SK-N-MC (cell line): ENCODE measurements around the gene SF3A2.
"Not testable (repeated sequence)": the region's sequence is repeated elsewhere in the genome, so short reads cannot be mapped to it uniquely, and the experiment has no call there.

Experiments used
- DNase-seq: peaks from one replicate; pipeline ENCODE4 v3.0.0-alpha.2; 2011; ENCODE audit warnings: low read depth, low spot score
- H3K27ac ChIP-seq: fragments of 200-600 bp; sonication (generic); 2 replicates; pipeline ENCODE4 v1.5.1; 2016; ENCODE audit warnings: mixed run types
- H3K36me3 ChIP-seq: fragments of 200-600 bp; sonication (generic); 2 replicates; pipeline ENCODE4 v1.6.1; 2017; ENCODE audit warnings: antibody characterized with exemption, low read length, mixed read lengths; ENCODE audit not compliant: insufficient read depth
- H3K4me3 ChIP-seq: fragments of 200-600 bp; sonication (generic); 2 replicates; pipeline ENCODE4 v1.5.1; 2016
- H3K9ac ChIP-seq: fragments of 200-600 bp; sonication (generic); 2 replicates; pipeline ENCODE4 v1.8.0; 2017; ENCODE audit warnings: mixed run types, mixed read lengths; ENCODE audit not compliant: insufficient read length
- H3K9me3 ChIP-seq: fragments of 200-600 bp; sonication (generic); 2 replicates; pipeline ENCODE4 v1.6.1; 2017; ENCODE audit warnings: low read depth, mild to moderate bottlenecking, antibody characterized with exemption, low read length, moderate library complexity, mixed read lengths
- EZH2 ChIP-seq: fragments of 200-600 bp; sonication (generic); IDR thresholded peaks from one replicate; pipeline ENCODE4 v1.6.1; 2017; ENCODE audit warnings: antibody characterized with exemption
- FOXP2 ChIP-seq: optimal IDR thresholded peaks from 2 replicates; pipeline ENCODE3; 2011; ENCODE audit warnings: mild to moderate bottlenecking, moderate library complexity; ENCODE audit not compliant: insufficient read depth; ENCODE audit errors: extremely low read length, control extremely low read depth
- POLR2AphosphoS5 ChIP-seq: IDR thresholded peaks from 2 replicates; pipeline ENCODE4 v1.6.1; 2012; ENCODE audit warnings: mild to moderate bottlenecking, low read depth, low read length, borderline replicate concordance

The SF3A2 gene

GRCh38 chr19:2193807-2194206 lies 42.8 kb upstream of the SF3A2 start:
- no peaks in the 10 kb centered on the region for H3K9me3 ChIP-seq
- TF ChIP-seq FOXP2 (no peak), EZH2 (no peak), POLR2AphosphoS5 (no peak)
- H3K4me3 ChIP-seq = no peak overlapping the region
- no peak for DNase-seq
- H3K27ac ChIP-seq = no peak overlapping the region
- H3K9ac ChIP-seq = no peak overlapping the region
- H3K36me3 ChIP-seq = peaks cover 45% of the 10 kb centered on the region; the same call in 1 of the 2 replicates

GRCh38 chr19:2194513-2195078 lies 42.0 kb upstream of the SF3A2 start:
- DNase-seq = no peak
- H3K4me3 ChIP-seq = no peak overlapping the region
- TF ChIP-seq FOXP2 (no peak), EZH2 (no peak)
- no peaks in the 10 kb centered on the region for H3K9me3 ChIP-seq
- H3K9ac ChIP-seq = no peak overlapping the region
- H3K36me3 ChIP-seq = peaks cover 37% of the 10 kb centered on the region; the same call in 1 of the 2 replicates
- no peak overlapping the region for H3K27ac ChIP-seq

GRCh38 chr19:2195361-2195760 lies 41.3 kb upstream of the SF3A2 start:
- Histone ChIP-seq H3K9ac (no peak overlapping the region), H3K36me3 (peaks cover 35% of the 10 kb centered on the region; the same call in 1 of the 2 replicates), H3K9me3 (no peaks in the 10 kb centered on the region), H3K27ac (no peak overlapping the region), H3K4me3 (no peak overlapping the region)
- no peak for DNase-seq
- TF ChIP-seq FOXP2 (no peak), POLR2AphosphoS5 (no peak), EZH2 (no peak)

GRCh38 chr19:2195914-2196313 lies 40.7 kb upstream of the SF3A2 start:
- H3K9me3 ChIP-seq = no peaks in the 10 kb centered on the region
- H3K4me3 ChIP-seq = no peak overlapping the region
- H3K36me3 ChIP-seq = peaks cover 30% of the 10 kb centered on the region; the same call in 1 of the 2 replicates
- H3K27ac ChIP-seq = no peak overlapping the region
- no peak for DNase-seq
- H3K9ac ChIP-seq = no peak overlapping the region
- TF ChIP-seq FOXP2 = no peak
- no peak for TF ChIP-seq POLR2AphosphoS5
- no peak for TF ChIP-seq EZH2

- Histone ChIP-seq H3K36me3 (peaks cover 18% of the 10 kb centered on the region; the same call in 1 of the 2 replicates), H3K9ac (no peak overlapping the region), H3K27ac (no peak overlapping the region), H3K4me3 (no peak overlapping the region), H3K9me3 (no peaks in the 10 kb centered on the region)
- DNase-seq = no peak
- TF ChIP-seq POLR2AphosphoS5 (no peak), FOXP2 (no peak), EZH2 (no peak)
Measured at GRCh38 chr19:2197270-2197669, 39.4 kb upstream of the SF3A2 start.

- Histone ChIP-seq H3K9ac (no peak overlapping the region), H3K9me3 (no peaks in the 10 kb centered on the region), H3K4me3 (no peak overlapping the region), H3K36me3 (peaks cover 15% of the 10 kb centered on the region; the same call in 1 of the 2 replicates), H3K27ac (no peak overlapping the region)
- no peak for DNase-seq
- TF ChIP-seq POLR2AphosphoS5 = no peak
- no peak for TF ChIP-seq FOXP2
- no peak for TF ChIP-seq EZH2
Measured at GRCh38 chr19:2198317-2198716, 38.3 kb upstream of the SF3A2 start.

GRCh38 chr19:2199215-2199614 lies 37.4 kb upstream of the SF3A2 start:
- Histone ChIP-seq H3K4me3 (no peak overlapping the region), H3K36me3 (peaks cover 12% of the 10 kb centered on the region; the same call in 1 of the 2 replicates), H3K9ac (no peak overlapping the region), H3K27ac (no peak overlapping the region), H3K9me3 (no peaks in the 10 kb centered on the region)
- TF ChIP-seq FOXP2 = no peak
- no peak for TF ChIP-seq POLR2AphosphoS5
- TF ChIP-seq EZH2 = no peak
- no peak for DNase-seq

- TF ChIP-seq EZH2 = no peak
- TF ChIP-seq FOXP2 = no peak
- no peak for TF ChIP-seq POLR2AphosphoS5
- no peak overlapping the region for H3K27ac ChIP-seq
- peaks cover 16% of the 10 kb centered on the region; the same call in 1 of the 2 replicates for H3K36me3 ChIP-seq
- DNase-seq = no peak
- no peak overlapping the region for H3K9ac ChIP-seq
- no peaks in the 10 kb centered on the region for H3K9me3 ChIP-seq
- H3K4me3 ChIP-seq = no peak overlapping the region
Measured at GRCh38 chr19:2199861-2200623, 36.6 kb upstream of the SF3A2 start.

- not testable (repeated sequence) for H3K27ac ChIP-seq
- H3K36me3 ChIP-seq = peaks cover 12% of the 10 kb centered on the region; the same call in 1 of the 2 replicates
Measured at GRCh38 chr19:2200624-2201294, 35.9 kb upstream of the SF3A2 start.

More at GRCh38 chr19:2200624-2201294, 35.9 kb upstream of the SF3A2 start:
- not testable (repeated sequence) for H3K9me3 ChIP-seq, H3K4me3 ChIP-seq, H3K9ac ChIP-seq, DNase-seq
